ENCODE results near the gene RHPN2.
"Not testable (repeated sequence)": the region's sequence is repeated elsewhere in the genome, so short reads cannot be mapped to it uniquely, and the experiment has no call there.

RHPN2 gene

DNA sequence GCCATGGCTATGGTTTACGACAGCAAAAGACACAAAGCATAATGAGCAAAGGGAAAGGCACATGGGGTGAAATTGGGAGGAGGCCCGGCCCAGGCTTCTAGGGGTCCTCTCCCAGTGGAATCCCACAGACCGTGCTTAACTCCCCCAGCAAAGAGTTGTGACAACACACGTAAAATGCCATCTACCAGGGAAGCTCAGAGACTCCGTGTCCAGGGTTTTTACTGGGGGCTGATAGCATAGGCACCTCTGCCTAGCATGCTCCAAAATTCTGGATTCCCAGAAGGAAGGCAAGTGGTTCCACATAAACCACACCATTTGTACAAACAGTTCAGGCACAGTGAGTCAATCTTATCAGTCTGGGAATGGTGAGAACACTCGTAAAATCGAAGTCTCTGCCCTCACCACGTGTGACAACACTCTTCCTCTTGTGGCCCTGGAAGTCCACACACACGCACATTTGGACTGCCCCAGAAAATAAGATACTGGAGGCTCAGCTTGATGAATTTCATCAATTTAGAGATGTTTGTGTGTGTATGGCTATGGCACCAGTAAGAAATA is 34.9 kb downstream of the RHPN2 start:
- no peak for DNase-seq (ENCODE audit: low read depth in 2 of 2)

DNA sequence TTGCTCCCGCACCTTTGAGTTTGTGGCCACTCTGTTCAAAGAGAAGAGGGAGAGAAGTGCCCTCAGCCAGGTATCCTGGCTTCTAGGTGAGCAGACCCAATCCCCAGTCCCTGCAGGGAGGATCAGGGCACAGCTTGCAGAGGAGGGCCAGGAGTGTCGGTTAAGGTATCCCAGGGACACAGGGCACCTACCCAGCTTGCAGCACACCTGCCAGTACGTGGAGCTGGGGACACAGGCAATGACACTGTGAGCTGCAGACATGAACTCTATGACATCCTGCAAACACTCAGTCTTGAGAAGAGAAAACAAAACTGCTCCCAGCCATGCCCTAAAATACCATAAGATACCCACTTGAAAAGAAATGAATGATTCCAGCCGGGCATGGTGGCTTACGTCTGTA is 38.1 kb downstream of the RHPN2 start:
- not testable (repeated sequence) for DNase-seq (ENCODE audit: low read depth in 2 of 2)

DNA sequence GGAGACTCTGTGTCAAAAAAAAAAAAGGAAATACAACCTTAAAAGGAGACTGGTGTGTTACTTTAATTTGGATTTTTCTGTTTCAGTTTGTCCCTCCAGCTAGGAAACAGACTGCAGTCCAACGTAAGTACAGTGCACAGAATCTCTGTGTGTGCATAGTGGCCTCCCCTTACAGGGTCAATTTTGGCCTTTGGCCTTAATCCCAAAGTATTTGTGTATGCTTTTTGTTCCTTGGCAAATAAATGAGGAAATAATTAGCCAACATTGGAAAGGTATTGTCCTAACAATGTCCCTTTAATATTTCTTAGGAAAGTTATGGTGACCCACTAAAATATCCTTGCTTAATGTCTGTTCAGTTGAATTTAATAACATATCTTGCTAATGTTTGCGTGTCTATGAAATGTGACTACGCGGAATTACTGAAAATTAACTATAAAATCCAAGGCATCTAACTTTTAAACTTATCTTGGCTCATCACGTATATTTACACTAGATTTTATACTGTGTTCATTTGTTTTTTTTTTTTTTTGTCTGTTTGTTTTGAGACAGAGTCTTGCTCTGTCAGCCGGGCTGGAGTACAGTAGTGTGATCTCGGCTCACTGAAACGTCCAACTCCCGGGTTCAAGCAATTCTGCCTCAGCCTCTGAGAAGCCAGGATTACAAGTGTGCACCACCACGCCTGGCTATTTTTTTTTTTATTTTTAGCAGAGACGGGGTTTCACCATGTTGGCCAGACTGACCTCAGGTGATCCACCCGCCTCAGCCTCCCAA is 39.0 kb downstream of the RHPN2 start:
- DNase-seq (ENCODE audit: low read depth in 2 of 2), result not testable (repeated sequence)

DNA sequence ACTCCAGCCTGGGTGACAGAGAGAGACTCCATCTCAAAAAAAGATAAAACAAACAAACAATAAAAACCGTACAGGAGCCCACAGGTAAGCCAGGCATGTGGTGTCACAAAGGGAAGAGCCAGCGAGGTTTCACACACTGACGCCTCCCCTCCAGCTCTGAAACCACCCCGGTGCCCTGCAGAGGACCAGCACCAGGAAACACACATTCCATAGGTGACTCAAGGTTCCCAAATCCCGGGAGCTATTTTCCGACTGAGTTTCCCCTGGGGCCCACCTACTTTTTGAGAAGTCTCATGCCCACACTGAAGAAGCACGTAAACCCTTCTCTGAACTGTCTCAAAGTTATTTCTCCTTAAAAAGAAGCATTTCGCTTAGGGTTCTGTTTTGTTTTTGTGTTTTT is 40.3 kb downstream of the RHPN2 start:
- DNase-seq (ENCODE audit: low read depth in 2 of 2), result no peak

DNA sequence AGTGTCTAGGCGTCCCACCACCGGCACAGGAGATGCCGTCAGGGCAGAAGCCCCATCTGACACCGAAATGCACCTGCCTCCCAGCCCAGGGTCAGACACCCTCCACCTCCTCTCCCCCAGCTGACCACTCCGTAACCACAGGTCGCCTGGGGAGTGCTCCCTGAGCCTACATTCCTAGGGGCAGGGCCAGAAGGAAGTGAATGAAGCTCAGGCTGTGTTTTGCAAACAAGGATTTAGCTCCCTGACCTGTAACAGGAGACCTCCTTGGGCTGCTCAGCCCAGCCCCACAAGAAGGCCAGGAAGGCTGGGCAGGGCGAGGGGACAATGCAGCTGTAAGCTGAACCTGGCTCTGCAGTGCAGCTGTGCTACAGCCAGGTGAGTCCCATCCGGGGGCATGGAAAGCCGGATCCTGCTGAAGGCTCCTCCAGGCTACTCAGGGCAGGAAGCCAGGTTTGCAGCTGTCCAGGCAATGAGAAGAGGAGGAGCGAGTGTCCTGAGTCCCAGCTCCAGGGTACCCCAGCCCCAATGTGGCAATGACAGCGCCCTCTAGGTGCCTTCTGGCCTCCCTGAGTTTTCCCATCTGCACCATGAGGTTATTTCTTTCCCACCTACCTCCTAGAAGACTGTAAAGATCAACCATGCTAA is 42.1 kb downstream of the RHPN2 start:
- DNase-seq (ENCODE audit: low read depth in 2 of 2), result no peak

DNA sequence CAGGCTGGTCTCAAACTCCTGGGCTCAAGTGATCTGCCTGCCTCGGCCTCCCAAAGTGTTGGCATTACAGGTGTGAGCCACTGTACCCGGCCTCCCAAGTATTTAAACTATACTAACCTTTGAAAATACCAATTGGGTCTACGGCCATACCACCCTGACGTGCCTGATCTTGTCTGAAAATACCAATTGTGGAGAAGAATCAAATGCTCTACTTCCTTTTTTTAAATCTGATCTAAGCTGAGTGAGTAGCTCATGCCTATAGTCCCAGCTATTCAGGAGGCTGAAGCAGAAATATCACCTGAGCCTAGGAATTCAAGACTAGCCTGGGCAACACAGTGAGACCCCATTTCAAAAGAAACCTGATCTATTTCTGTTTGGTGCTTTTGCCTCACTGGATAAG is 53.8 kb downstream of the RHPN2 start:
- DNase-seq (ENCODE audit: low read depth in 2 of 2), result not testable (repeated sequence)

DNA sequence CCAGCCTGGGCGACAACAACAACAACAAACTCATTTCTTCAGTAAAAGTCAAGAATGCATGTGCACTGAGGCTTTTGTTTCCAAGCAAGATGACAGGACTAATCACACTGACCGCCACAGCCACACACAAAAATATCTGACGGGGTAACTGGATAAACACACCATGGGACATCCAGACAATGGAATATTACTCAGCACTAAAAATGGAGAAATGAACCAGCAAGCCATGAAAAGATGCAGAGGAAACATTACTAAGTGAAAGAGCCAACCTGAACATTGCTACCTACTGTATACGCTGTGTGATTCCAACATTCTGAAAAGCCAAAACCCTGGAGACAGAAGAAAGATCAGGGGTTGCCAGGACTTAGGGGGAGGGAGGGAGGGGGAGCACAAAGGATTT is 56.0 kb downstream of the RHPN2 start:
- DNase-seq (ENCODE audit: low read depth in 2 of 2), result no peak

DNA sequence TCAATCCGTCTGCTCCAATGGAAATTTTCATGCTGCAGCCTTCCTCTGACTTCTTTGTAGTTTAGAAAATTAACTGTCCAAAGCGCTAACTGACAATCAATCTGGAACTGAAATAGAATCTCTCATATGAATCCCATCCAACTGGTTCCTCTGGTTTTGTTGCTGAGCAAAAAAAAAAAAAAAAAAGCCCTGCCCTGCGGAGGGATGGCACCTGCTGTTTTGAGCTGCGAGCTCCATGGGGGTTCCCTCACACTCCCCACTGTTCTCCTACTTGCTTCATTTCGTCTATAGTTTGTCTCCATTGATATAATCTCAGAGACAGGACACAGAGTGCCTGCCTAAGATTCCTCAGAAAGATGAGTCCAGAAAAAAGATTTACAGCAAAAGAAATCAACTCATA is 59.2 kb downstream of the RHPN2 start:
- no peak for DNase-seq (ENCODE audit: low read depth in 2 of 2)

DNA sequence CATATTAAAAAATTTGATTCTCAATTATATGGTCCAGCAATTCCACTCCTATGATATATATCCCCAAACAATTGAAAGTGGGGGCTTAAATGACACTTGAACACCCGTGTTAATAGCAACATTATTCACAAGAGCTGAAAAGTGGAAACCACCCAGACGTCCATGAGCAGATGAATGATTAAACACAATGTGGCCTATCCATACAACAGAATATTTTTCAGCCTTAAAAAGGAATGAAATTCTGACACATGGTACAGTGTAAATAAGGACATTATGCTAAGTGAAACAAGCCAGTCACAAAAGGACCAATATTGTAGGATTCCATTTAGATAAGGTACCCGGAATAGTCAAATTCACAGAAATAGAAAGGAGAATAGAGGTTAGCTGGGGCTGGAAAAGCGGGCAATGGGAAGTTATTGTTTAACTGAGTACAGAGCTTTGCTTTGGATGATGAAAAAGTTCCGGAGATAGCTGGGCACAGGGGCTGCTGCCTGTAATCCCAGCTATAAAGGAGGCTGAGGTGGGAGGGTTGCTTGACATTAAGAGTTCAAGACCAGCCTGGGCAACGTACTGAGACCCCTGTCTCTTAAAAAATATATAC is 61.2 kb downstream of the RHPN2 start:
- DNase-seq (ENCODE audit: low read depth in 2 of 2), result not testable (repeated sequence)

DNA sequence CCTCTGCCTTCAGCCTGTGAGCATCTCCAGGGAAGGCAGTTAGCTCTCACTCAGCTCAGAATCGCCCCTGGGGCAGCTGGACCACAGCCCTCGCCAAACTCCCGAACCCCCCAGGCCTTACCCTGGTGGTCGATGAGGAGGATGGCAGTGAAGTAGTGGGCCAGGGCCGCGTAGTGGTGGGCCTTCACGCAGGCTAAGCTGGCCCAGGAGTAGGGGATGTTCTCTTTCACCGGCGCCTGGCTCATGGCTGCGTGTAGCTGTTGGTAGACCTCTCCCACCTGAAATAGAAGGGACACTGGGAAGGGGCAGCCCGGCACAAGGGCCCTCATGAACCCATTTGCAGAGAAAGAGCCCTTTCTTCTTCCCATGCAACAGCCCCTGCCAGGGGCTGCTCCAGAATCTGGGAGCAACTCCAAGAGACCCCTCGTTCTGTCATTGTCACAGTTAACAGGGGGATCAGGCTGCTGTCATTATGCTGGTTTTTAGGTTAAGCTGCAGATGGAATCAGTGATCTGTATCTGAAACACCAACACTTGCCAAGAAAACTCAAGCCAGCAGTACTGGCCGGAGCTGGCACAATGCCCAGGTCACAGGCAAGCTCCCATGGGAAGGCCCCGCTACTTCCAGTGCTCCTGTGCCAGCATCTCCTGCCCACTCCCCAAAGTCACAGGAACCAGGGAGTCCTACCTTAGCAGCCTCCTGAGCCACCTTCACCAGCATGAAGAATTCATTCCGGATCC is 62.4 kb downstream of the RHPN2 start:
- DNase-seq (ENCODE audit: low read depth in 2 of 2), result not testable (repeated sequence)

DNA sequence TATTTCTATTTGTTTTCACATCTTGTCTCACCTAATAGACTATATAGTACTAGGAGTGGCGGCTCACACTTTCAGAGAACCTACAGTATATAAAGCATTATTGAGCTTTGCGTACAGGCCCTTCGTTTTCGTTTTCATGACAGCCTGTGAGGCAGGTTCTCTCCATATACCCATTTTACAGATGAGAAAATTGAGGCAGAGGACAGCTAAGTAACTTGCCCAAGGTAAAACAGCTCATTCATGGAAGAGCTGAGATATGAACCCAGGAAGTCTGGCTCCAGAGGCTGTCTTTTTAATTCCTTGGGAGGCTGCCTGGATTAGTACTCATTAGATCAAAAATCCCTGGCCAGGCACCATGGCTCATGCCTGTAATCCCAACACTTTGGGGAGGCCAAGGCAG is 63.8 kb downstream of the RHPN2 start:
- DNase-seq (ENCODE audit: low read depth in 2 of 2), result no peak

DNA sequence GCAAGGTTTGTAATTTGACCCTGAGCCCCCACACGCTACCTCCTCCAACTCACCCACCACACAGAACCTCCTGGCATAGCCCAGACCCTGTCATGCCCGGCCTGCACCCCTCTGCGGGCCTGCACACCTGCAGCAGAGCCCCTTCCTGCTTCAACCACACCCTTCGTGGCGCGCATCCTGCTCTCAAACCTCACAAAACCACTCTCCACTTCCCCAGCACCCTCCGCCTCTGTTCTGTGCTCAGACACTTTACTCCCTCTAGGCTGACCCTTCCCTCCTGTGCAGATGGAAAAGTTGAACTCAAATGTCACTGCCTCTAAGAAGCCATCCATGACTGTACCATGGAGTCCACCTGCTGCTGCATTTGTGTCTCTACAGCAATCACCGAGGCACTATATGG is 64.2 kb downstream of the RHPN2 start:
- DNase-seq (ENCODE audit: low read depth in 2 of 2), result no peak

DNA sequence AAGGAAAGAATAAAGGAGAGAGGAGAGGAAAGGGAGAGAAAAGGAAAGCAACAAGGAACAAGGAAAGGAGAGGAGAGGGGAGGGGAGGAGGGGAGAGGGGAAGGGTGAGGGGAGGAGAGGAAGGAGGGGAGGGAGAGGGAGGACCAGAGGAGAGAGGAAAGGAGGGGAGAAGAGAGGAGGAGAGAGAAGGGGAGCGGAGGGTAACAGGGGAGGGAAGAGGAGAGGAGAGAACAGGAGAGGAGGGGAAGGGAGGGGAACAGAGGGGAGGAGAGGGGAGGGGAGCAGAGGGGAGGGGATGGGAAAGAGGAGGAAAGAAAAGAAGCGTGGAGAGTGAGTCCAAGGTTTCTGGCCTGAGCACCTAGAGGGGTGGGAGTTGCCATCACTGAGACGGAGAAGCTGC is 66.0 kb downstream of the RHPN2 start:
- DNase-seq (ENCODE audit: low read depth in 2 of 2), result no peak

DNA sequence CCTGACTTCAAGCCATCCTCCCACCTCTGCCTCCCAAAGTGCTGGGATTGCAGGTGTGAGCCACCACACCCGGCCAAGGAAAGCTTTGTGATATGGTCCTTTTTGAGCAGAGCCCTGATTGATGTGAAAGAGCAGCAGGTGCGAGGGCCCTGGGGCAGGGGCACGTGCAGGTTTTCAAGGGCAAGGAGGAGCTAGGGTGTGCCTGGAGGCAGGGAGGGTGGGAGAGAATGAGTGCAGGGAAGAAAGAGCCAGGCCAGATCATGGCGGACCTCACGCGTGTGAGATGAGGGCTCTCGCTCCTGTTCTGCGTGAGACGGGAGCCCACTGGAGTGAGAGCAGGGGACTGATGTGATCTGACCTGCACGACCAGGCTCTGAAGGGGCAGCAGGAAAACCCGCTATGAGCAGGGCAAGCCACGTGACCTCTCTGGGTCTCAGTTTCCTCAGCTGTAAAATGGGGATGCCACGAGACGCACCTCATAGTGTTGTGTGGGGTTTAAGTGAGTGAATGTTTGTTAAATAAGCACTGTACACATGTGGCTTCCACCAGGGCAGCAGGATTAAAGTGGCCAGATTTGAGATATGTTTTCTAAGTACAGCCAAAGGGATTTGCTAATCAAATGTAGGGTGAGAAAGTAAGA is 66.9 kb downstream of the RHPN2 start:
- no peak for DNase-seq (ENCODE audit: low read depth in 2 of 2)

DNA sequence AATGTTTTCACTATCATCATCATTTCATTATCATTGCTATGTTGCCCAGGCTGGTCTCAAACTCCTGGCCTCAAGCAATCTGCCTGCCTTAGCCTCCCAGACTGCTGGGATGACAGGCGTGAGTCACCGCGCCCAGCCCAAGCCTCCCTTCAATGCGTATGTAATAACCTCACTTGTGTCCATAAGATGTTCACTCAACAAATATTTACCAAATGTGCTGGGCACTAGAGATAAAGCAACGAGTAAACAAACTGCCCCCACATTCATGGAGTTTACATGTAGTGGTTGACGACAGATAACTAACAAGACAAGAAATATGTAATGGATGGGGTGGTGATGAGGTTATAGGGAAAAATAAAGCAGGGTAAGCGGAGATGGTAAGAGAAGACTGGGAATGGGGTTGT is 67.6 kb downstream of the RHPN2 start:
- not testable (repeated sequence) for DNase-seq (ENCODE audit: low read depth in 2 of 2)

DNA sequence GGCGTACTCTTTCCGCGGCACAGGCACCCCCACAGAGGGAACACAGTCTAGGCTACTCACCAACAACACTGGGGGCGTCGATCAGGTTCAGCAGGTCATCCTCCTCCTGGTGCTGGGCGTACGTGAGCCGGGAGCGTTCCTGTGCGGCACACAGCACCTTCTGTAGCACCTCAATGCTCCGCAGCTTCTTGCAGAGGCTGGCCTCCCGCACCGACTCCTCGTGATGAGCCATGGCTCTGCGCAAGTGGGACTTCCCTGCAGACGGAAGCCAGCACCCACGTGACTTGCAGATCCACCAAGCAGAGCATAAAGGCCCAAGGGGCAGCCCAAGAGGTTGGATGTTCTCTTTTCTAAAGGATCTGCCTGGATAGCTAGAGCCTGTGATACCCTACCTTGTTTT is 68.7 kb downstream of the RHPN2 start:
- not testable (repeated sequence) for DNase-seq (ENCODE audit: low read depth in 2 of 2)

DNA sequence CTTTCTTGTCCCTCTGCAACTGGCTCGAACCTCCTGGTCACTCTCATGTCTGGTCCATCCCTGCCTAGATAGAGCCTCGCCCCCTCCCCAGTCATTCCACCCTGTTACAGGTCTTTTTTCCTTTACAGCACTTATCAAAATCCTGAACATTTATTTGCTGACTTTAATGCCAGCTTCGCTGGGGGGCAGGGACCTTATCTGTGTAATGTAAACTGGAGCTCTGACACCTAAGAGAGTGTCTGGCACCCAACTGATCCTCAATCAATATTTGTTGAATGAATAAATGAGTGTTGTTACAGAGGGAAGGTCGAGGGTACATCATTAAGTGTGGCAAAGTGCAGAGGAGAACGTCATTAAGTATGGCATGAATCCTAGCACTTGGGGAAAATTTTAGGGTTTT is 76.0 kb downstream of the RHPN2 start:
- no peak for DNase-seq (ENCODE audit: low read depth in 2 of 2)

DNA sequence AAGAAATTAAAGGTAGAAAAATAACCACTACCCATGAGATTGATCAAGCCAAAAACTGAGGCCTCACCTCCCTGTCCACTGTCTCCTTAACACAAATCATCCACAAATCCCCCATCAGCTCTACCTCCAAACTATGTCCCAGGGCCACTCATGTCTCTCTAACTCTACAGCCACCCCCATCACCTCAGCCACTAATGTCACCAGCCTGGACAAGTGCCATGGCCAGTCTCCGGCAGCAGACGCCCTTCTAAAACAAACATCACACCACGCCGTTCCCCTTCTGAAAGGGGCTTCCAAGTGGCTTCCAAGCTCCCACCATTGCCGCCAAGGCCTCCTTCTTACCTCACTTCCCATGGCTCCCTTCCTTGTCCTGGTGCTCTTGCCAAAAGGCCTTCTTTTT is 76.4 kb downstream of the RHPN2 start:
- not testable (repeated sequence) for DNase-seq (ENCODE audit: low read depth in 2 of 2)

DNA sequence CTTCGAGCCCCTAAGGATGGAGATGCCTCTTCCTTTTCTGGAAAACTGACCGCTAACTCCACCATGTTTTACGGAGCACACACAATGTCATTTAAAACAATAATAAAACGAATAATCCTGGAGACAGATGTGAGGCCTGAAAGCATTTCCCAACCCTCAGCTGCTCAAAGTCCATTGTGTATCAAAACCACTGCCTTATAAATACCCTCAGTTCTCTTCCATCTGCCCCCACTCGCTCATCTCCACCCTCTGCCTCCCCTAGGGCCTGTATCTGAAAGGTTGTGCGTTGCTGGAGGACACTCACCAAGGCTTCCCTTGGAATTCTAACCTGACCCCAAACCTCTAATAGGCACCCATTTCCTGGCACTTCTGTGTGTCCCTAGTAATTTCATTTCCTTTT is 82.2 kb downstream of the RHPN2 start:
- not testable (repeated sequence) for DNase-seq (ENCODE audit: low read depth in 2 of 2)

DNA sequence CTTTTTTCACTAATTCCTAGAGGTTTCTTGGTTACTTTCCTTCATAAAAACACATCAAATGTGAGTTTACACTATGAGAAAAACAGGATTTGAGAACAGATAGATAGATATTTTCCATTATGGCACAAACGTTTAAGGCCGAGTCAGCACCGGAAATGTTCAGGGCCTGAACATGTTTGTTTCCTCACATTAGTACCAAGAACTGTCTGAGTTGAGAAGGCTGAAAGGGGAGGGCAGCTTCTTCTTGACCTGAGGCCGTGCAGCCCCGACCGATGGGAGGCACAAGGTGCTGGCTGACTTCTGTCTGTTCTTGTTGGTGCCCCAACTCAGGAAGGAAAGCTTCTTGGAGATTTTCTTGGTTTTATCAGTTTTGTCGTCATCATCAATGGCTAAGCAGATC is 84.9 kb downstream of the RHPN2 start:
- DNase-seq (ENCODE audit: low read depth in 2 of 2), result not testable (repeated sequence)

DNA sequence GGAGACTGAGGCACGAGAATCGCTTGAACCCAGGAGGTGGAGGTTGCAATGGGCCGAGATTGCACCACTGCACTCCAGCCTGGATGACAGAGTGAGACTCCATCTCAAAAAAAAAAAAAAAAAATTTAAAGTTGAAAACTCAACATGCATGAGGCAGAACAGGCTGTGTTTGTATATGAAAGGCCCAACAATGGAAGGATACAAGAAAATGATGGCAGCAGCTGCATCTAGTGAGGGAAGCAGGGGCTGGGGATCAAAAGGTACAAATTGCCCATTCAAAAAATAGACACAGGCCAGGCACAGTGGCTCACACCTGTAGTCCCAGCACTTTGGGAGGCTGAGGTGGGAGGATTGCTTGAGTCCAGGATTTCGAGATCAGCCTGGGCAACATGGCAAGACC is 86.9 kb downstream of the RHPN2 start:
- not testable (repeated sequence) for DNase-seq (ENCODE audit: low read depth in 2 of 2)

DNA sequence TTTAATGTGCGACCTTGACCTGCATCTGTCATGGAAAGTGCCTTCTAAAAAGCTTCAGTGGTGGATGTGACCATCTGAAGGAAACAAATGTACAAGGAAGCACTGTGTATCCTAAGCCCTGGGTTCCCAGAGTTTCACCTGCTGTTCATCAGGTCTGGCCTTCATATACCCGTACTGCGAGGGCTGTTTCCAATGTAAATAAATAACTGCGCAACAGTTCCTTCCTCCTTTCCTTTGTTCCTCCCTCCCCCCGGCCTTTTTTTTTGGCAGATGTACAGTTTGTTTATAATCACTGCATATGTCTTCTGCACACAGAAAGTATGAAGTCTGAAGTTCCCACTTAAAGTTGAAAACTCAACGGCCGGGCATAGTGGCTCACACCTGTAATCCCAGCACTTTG is 87.4 kb downstream of the RHPN2 start:
- DNase-seq (ENCODE audit: low read depth in 2 of 2), result no peak

All from stimulated activated CD4-positive, alpha-beta T cell treated with anti-CD3 and anti-CD28 coated beads, Interleukin-1b, Interleukin-23, amount 100 ng/mL, for 1 hour (primary cell).